Smooth muscle cell (in vitro differentiated cells): ENCODE measurements around the gene PLEK. TPM values are rescaled to one million over a fixed set of nuclear protein-coding genes. Genes with fewer than 3 reads are reported as not detected.

Experiments
- DNase-seq: peaks from one replicate; lab custom pipeline; 2025; ENCODE audit not compliant: unreplicated experiment; lab: John Stamatoyannopoulos, UW
- H2AFZ ChIP-seq: fragments of 200-600 bp; sonication (generic); 2 replicates; pipeline ENCODE4 v1.6.0; 2016; ENCODE audit warnings: antibody characterized with exemption, low read depth, mild to moderate bottlenecking
- H3F3A ChIP-seq: fragments of 200-600 bp; sonication (generic); 2 replicates; pipeline ENCODE4 v1.6.0; 2017; ENCODE audit warnings: antibody characterized with exemption, low read depth
- H3K27ac ChIP-seq: fragments of 200-600 bp; sonication (generic); 2 replicates; pipeline ENCODE4 v1.5.1; 2016; ENCODE audit warnings: low read depth, mild to moderate bottlenecking
- H3K27me3 ChIP-seq: fragments of 200-600 bp; sonication (generic); 2 replicates; pipeline ENCODE4 v1.6.1; 2016; ENCODE audit warnings: low read depth, mild to moderate bottlenecking
- H3K36me3 ChIP-seq: fragments of 200-600 bp; sonication (generic); 2 replicates; pipeline ENCODE4 v1.5.1; 2016; ENCODE audit warnings: low read depth
- H3K4me1 ChIP-seq: fragments of 200-600 bp; sonication (generic); 2 replicates; pipeline ENCODE4 v1.5.1; 2016; ENCODE audit warnings: low read depth
- H3K4me2 ChIP-seq: fragments of 200-600 bp; sonication (generic); 2 replicates; pipeline ENCODE4 v1.6.0; 2016; ENCODE audit warnings: mild to moderate bottlenecking
- H3K4me3 ChIP-seq: fragments of 200-600 bp; sonication (generic); 2 replicates; pipeline ENCODE4 v1.5.1; 2016; ENCODE audit warnings: mild to moderate bottlenecking
- H3K79me2 ChIP-seq: fragments of 200-600 bp; sonication (generic); 2 replicates; pipeline ENCODE4 v1.6.0; 2016; ENCODE audit warnings: low read depth, mild to moderate bottlenecking
- H3K9ac ChIP-seq: fragments of 200-600 bp; sonication (generic); 2 replicates; pipeline ENCODE4 v1.6.0; 2016; ENCODE audit warnings: low read depth
- H3K9me3 ChIP-seq: fragments of 200-600 bp; sonication (generic); replicated peaks from 2 replicates; pipeline ENCODE4 v1.5.1; 2016; ENCODE audit warnings: low read depth
- H4K20me1 ChIP-seq: fragments of 200-600 bp; sonication (generic); 2 replicates; pipeline ENCODE4 v1.6.0; 2016; ENCODE audit warnings: low read depth
- CTCF ChIP-seq: fragments of 200-600 bp; sonication (generic); IDR thresholded peaks from 2 replicates; pipeline ENCODE4 v1.5.1; 2017; ENCODE audit warnings: borderline replicate concordance, mild to moderate bottlenecking, antibody characterized with exemption; ENCODE audit not compliant: insufficient read depth, poor library complexity, severe bottlenecking
- WGBS: methylation state at CpG from one replicate; pipeline ENCODE4 v1.1.7; 2016; ENCODE audit warnings: low lambda C conversion rate; 5-methylcytosine and 5-hydroxymethylcytosine counted together
- polyA plus RNA-seq: library from polyadenylated mRNA; unstranded; fragments of >200 nt; fragmentation: Nextera tagmentation; extraction: Ambion mirVana; gene quantifications from 2 replicates; pipeline ENCODE4 v1.2.1, GENCODE V29; 2016
- total RNA-seq: library from RNA; depleted of rRNA; stranded (reverse); fragments of >200 nt; gene quantifications from 2 replicates; pipeline ENCODE4 v1.2.3, GENCODE V29; 2014

PLEK gene
- total and polyA plus RNA-seq, 2 experiments from 2014 or later, result not detected

GRCh38 chr2:68426848-68427579 lies 61.9 kb downstream of the PLEK start:
- no peak overlapping the region for H2AFZ ChIP-seq
- H3K4me2 ChIP-seq, result no peak overlapping the region
- no peaks in the 10 kb centered on the region for H3K4me1 ChIP-seq
- H3K9ac ChIP-seq, result no peak overlapping the region
- H3F3A ChIP-seq, result no peaks in the 10 kb centered on the region
- H3K27me3 ChIP-seq, result peaks cover 3% of the 10 kb centered on the region
- no peaks in the 10 kb centered on the region for H3K79me2 ChIP-seq
- no peak overlapping the region for H3K4me3 ChIP-seq
- 92% methylated on average over 10 of the region's 10 CpGs for WGBS
- no peak for DNase-seq
- H4K20me1 ChIP-seq, result no peaks in the 10 kb centered on the region
- no peaks in the 10 kb centered on the region for H3K9me3 ChIP-seq
- H3K27ac ChIP-seq, result no peak overlapping the region
- no peak for TF ChIP-seq CTCF
- H3K36me3 ChIP-seq, result no peaks in the 10 kb centered on the region

- Histone ChIP-seq H3K9ac (no peak overlapping the region), H3F3A (no peaks in the 10 kb centered on the region), H3K9me3 (no peaks in the 10 kb centered on the region), H3K79me2 (no peaks in the 10 kb centered on the region), H4K20me1 (no peaks in the 10 kb centered on the region), H3K4me3 (no peak overlapping the region), H3K27ac (no peak overlapping the region), H3K27me3 (peaks cover 3% of the 10 kb centered on the region), H2AFZ (no peak overlapping the region), H3K4me1 (no peaks in the 10 kb centered on the region), H3K4me2 (no peak overlapping the region), H3K36me3 (no peaks in the 10 kb centered on the region)
- 80% methylated on average over 4 of the region's 4 CpGs for WGBS
- no peak for TF ChIP-seq CTCF
- DNase-seq, result no peak
Observed at GRCh38 chr2:68428126-68428525, 63.0 kb downstream of the PLEK start.

GRCh38 chr2:68428746-68429145 lies 63.7 kb downstream of the PLEK start:
- no peak for TF ChIP-seq CTCF
- WGBS, result 72% methylated on average over 1 of the region's 1 CpG

GRCh38 chr2:68429311-68429826 lies 64.3 kb downstream of the PLEK start:
- no peak for DNase-seq
- Histone ChIP-seq H3K4me1 (no peaks in the 10 kb centered on the region), H3K4me3 (no peak overlapping the region), H3K9me3 (no peaks in the 10 kb centered on the region), H3K27ac (no peak overlapping the region), H3K9ac (no peak overlapping the region), H3F3A (no peaks in the 10 kb centered on the region), H4K20me1 (no peaks in the 10 kb centered on the region), H3K27me3 (no peaks in the 10 kb centered on the region), H3K4me2 (no peak overlapping the region), H3K36me3 (no peaks in the 10 kb centered on the region), H2AFZ (no peak overlapping the region), H3K79me2 (no peaks in the 10 kb centered on the region)
- no peak for TF ChIP-seq CTCF
- WGBS, result 72% methylated on average over 7 of the region's 7 CpGs

More at GRCh38 chr2:68428746-68429145, 63.7 kb downstream of the PLEK start:
- no peaks in the 10 kb centered on the region for H3K36me3 ChIP-seq
- H3K27me3 ChIP-seq, result no peaks in the 10 kb centered on the region
- H3K27ac ChIP-seq, result no peak overlapping the region
- H3F3A ChIP-seq, result no peaks in the 10 kb centered on the region
- no peak overlapping the region for H2AFZ ChIP-seq
- no peak for DNase-seq
- H3K9ac ChIP-seq, result no peak overlapping the region
- H3K4me3 ChIP-seq, result no peak overlapping the region
- no peaks in the 10 kb centered on the region for H4K20me1 ChIP-seq
- no peaks in the 10 kb centered on the region for H3K79me2 ChIP-seq
- no peak overlapping the region for H3K4me2 ChIP-seq
- no peaks in the 10 kb centered on the region for H3K9me3 ChIP-seq
- no peaks in the 10 kb centered on the region for H3K4me1 ChIP-seq
